Daoy (cell line): ENCODE results near the gene GCKR. TPM values are rescaled to one million over a fixed set of nuclear protein-coding genes. Genes with fewer than 3 reads are reported as not detected.
A peak's percentile ranks its signal among the peaks of the same experiment; 100 is the strongest.

Experiments
- DNase-seq: peaks from one replicate; pipeline ENCODE4 v3.0.0-alpha.2; 2015; ENCODE audit warnings: low read depth
- total RNA-seq: library from RNA; depleted of rRNA; stranded (reverse); fragments of >200 nt; shearing (Covaris generic); gene quantifications from 2 replicates; pipeline ENCODE4 v1.2.3, GENCODE V29; 2014; rRNA removed

The GCKR gene, protein sequence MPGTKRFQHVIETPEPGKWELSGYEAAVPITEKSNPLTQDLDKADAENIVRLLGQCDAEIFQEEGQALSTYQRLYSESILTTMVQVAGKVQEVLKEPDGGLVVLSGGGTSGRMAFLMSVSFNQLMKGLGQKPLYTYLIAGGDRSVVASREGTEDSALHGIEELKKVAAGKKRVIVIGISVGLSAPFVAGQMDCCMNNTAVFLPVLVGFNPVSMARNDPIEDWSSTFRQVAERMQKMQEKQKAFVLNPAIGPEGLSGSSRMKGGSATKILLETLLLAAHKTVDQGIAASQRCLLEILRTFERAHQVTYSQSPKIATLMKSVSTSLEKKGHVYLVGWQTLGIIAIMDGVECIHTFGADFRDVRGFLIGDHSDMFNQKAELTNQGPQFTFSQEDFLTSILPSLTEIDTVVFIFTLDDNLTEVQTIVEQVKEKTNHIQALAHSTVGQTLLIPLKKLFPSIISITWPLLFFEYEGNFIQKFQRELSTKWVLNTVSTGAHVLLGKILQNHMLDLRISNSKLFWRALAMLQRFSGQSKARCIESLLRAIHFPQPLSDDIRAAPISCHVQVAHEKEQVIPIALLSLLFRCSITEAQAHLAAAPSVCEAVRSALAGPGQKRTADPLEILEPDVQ
- 0.29 and 0.30 TPM in 2 replicates for total RNA-seq

GRCh38 chr2:27496357-27497287, at the start of gene GCKR:
TSS of gene GCKR (plus strand) at chr2:27496839. CDS start at chr2:27496905, 66 bp downstream.
- DNase-seq = peak; percentile 72

DNA sequence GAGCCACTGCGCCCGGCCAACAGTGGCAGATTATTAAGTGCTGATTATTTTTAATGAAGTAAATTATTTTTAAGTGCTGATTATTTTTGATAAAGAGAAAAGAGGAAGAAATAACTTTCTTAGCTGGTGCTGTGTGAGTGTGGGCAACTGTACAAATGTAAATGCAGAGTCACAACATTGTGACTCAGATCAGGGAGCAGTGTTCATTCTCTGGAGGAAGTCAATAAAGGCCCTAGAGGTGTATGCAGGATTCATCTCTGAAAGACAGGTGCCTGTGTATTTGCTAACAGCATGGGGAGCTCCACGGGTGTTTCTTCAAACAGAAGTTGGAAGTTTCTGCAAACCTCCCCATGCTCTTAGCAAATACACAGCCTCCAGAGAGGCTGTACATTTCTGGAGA, 48.3 kb upstream of the GCKR start:
- DNase-seq = no peak

DNA sequence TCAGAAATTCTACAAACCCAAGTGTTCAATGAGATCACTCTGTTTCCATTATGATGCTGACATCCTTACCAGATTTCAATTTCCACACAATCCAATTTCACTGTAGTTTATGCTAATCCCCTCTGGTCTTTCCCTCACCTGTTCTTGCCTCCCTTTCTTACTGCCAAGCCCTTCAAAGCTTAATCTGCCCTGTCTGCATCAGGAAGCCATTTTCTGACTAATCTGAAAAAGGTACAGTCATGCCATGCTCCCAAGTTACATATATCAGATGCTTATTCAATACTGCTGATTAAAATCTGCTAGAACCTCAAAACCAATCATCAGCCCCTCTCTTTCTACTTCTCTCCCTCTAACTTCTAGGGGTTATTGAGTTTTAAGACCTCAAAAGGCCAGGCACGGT, 45.5 kb upstream of the GCKR start:
- DNase-seq = no peak

GRCh38 chr2:27453968-27454367, 42.7 kb upstream of the GCKR start:
- no peak for DNase-seq

DNA sequence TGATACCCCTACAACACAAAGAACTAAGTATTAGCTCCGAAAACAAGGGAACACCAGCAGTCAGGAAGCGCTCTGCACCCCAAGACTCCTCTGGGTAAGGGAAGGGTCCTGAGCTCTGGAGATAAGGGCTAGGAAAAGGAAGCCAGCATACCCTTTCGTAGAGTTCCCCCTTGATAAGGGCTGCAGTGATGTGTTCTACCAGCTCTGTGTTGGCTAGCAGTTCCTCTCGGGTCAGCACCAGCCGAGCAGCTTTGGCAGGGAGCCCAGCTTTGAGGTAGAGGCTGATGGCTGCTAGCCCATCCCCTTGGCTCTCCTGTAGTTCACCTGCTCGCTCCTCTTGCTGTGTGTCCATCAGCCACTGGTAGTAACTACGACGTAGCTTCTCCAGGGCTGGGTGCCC, 35.5 kb upstream of the GCKR start:
- DNase-seq = no peak

- DNase-seq = no peak
These were observed 32.2 kb upstream of the GCKR start for GRCh38 chr2:27464443-27464842.

DNA sequence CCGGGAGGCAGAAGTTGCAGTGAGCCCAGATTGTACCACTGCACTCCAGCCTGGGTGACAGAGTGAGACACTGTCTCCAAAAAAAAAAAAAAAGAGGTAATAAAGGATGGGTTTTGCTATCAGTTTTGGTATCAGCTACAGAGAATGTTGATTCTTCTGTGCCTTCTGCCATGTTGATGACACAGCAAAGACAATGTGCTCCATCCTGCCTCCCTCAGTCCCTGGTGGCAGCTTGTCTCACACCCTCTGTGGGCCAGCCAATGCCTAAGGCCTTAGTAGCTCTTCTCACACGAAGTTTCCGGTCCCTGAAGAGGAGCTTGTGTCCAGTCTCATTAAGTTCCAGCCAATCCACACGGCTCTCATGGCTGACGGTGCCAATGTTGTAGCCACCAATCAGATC, 24.7 kb upstream of the GCKR start:
- no peak for DNase-seq

GRCh38 chr2:27485496-27485895, 11.1 kb upstream of the GCKR start:
- DNase-seq = no peak

DNA sequence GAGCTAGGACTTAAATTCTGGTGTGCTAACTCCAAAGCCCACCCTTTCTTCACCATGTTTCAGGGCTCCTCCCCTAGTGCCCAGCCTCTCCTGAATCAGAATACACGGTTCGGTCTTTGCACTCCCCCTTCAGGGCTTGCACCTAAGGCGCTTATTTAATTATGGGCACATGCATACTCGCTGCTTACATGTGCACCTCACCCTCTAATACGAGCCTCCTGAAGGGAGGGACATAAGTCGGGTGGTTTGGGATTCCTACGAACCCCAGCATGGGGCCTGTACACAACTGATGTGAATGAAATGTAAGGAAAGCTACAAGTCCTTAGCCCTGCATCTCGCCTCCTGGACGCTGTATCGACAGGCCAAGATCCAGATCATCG, 7.5 kb upstream of the GCKR start:
- DNase-seq = peak; percentile 29

DNA sequence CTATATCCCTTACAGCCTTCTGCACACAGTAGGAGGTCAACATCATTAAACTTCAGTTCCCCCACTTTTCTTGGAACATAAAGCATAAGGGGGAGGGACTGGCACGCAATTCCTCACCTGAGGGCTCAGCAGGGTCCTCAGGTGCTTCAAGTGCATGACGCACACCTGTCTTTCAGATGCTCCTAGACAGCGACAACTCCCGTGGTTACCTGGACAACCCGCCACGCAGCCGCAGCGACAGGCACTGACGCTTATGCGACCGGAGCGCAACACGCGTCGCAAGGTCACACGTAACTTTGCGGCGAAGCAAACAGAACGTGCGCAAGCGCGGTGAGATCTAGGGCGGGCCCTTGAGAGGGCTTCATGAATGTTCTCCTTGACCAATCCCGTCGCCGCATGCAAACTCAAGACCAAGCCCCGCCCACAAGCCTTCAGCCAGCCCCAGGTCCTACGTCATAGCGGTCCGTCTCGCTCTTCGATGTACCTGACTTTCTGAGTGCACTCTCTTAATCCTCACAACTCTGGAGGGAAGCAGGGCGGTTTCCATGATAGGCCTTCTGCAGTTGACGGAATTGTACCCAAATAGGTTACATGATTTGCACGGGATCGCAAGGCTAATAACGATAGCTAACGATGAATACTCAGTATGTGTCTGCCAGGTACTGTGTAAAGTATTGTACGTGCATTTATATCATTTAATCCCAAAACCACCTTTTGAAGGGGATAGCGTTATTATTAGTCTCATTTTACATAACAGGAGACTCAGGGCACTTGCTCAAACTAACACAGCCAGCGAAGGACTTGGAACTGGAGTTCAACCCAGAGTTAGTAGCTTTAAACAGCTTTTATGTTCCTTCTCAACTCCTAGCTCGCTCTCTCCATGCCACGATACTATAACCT, 6.9 kb upstream of the GCKR start, which contains the start of gene IFT172:
TSS of gene IFT172 (minus strand) at position 246 of the 900 bp plus-strand sequence. CDS start at position 156, 90 bp downstream.
- DNase-seq = peak; percentile 99

- DNase-seq = no peak
These were observed 4.1 kb upstream of the GCKR start for GRCh38 chr2:27492557-27492956.

DNA sequence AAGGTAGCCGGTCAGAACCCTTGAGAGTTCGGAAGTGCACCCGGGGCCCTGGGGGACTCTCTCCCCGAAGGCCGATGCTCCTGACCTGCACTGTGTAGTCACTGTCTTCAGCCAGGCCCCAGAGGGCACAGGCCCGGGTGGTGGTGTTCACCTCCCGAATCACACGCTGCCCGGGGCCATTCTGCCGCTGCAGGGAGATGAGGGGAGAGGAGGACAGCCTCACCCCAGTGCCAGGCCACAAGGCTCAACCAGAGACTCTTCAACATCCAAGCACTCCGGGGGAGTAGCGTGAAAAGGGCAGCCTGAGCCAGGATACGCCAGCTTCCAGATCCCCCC, 2.7 kb upstream of the GCKR start:
- DNase-seq = no peak

- DNase-seq = peak; percentile 34
These were observed 2.2 kb upstream of the GCKR start for GRCh38 chr2:27494284-27494943.

- peak; percentile 51 for DNase-seq
These were observed 1.6 kb upstream of the GCKR start, which contains the start of gene FNDC4 for GRCh38 chr2:27494944-27495554. TSS of gene FNDC4 (minus strand) at chr2:27495200. CDS start at chr2:27494679, 521 bp downstream.

DNA sequence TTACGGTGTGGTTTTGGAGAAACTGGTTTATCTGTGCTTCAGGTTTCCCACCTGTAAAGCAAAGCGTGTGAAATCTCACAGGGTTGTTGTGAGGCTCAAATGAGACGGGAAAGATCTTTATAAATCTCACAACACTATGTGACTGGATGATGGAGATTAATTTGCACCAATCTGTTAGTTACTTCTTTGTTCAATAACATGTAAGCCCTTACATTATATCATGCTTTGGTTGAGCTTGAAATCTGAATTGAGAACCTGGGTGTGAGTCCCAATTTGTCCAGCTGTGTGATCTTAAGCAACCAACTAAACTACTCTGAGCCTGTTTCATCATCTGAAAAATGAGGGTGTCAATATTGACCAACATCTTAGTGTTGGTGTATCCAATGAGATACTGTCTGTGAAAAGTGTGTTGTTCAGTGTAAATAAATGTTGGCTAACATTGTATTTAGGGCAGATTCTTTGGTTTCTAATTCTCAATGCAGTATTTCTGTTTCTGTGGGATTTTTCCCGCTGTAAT, 741 bp upstream of the GCKR start:
- DNase-seq = no peak

DNA sequence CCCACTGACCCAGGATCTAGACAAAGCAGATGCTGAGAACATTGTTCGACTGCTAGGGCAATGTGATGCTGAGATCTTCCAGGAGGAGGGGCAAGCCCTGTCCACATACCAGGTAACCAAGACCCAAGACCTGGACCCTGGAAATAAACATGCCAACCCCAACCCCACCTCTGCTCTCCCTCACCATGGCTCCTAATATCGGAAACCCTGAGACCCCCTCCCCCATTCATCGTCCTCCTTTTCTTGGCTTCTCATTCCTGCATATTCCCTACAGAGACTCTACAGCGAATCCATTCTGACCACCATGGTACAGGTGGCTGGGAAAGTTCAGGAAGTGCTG, 619 bp downstream of the GCKR start:
- no peak for DNase-seq

DNA sequence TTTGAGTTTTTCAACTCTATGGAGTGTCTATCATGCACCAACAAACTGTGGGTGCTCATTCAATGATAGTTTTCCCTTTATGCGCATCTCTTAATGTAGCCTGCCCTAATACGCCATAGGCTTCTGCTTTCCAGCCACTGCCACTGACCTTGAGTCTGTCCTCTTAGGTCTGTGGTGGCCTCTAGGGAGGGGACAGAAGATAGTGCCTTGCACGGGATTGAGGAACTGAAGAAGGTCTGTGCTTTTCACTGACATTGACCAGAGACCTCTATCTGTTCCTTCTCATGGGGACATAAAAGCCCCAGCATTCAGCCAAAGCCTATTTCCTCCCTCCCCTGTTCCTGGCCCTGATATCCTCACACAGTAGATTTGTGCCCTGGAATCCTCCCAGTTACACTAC, 2.3 kb downstream of the GCKR start:
- DNase-seq = no peak

GRCh38 chr2:27501042-27501441, 4.4 kb downstream of the GCKR start:
- DNase-seq = no peak

DNA sequence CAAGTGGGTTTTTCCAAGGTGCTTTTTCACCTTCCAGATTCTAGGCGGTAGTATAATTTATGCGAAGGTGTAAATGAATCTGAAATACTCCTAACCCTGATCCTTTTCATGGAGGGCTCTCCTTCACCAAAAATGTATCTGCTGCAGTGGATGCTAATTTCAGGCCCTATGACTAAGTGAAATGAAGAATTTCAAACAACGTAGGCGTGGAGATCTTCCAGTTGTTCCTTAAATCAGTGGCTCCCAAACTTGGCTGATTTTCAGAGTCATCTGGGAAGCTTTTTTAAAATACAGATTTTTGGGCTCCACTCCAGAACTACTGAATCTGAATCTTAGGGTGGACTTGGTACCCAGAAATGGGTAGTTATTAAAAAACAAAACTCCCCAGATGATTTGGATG, 5.5 kb downstream of the GCKR start:
- no peak for DNase-seq

- DNase-seq = no peak
These were observed 9.9 kb downstream of the GCKR start for GRCh38 chr2:27506587-27506986.
